Measurements from ENCODE around the gene BMP10.

The BMP10 gene

GRCh38 chr2:68822207-68822872, 48.9 kb downstream of the BMP10 start:
- TF ChIP-seq, protein P1, sequence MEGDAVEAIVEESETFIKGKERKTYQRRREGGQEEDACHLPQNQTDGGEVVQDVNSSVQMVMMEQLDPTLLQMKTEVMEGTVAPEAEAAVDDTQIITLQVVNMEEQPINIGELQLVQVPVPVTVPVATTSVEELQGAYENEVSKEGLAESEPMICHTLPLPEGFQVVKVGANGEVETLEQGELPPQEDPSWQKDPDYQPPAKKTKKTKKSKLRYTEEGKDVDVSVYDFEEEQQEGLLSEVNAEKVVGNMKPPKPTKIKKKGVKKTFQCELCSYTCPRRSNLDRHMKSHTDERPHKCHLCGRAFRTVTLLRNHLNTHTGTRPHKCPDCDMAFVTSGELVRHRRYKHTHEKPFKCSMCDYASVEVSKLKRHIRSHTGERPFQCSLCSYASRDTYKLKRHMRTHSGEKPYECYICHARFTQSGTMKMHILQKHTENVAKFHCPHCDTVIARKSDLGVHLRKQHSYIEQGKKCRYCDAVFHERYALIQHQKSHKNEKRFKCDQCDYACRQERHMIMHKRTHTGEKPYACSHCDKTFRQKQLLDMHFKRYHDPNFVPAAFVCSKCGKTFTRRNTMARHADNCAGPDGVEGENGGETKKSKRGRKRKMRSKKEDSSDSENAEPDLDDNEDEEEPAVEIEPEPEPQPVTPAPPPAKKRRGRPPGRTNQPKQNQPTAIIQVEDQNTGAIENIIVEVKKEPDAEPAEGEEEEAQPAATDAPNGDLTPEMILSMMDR (IDR thresholded peaks at IDR 0.05; ENCODE audit: low read depth, low read length): no peak
- no peak overlapping the region for H3K4me3 ChIP-seq (ENCODE audit: low read depth, low read length)
- no peak for DNase-seq (ENCODE audit: low read depth, low spot score)
- in situ Hi-C loops (cut with HindIII; ENCODE audit: low sequenced_read_pairs): no loop called here

DNA sequence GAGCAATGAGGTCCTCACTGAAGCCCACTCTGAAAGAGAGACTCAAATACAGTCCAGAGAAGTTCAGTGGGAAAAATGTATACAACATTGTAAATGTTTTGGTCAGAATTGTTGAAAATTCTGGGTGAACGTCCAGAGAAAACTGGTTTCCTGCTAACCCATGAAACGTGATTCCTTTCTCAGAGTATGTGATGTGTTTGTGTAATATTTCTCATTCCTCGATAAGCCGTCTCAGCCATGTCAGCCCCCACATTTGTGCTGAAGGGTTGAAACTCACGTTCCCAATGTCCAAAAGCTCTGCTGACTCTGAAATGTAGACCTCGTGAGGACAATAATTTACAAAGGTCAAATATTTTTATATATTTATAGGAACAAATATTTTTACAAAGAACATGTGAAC, 51.6 kb downstream of the BMP10 start:
- TF ChIP-seq, protein P1 (IDR thresholded peaks at IDR 0.05; ENCODE audit: low read depth, low read length): no peak
- DNase-seq (ENCODE audit: low read depth, low spot score): no peak
- in situ Hi-C loops (cut with HindIII; ENCODE audit: low sequenced_read_pairs): no loop called here
- no peak overlapping the region for H3K4me3 ChIP-seq (ENCODE audit: low read depth, low read length)

GRCh38 chr2:68817306-68817705, 53.9 kb downstream of the BMP10 start:
- in situ Hi-C loops (cut with HindIII; ENCODE audit: low sequenced_read_pairs): no loop called here
- TF ChIP-seq, protein P1 (IDR thresholded peaks at IDR 0.05; ENCODE audit: low read depth, low read length): no peak
- DNase-seq (ENCODE audit: low read depth, low spot score): no peak
- no peak overlapping the region for H3K4me3 ChIP-seq (ENCODE audit: low read depth, low read length)
